ENCODE results near the gene USP25.

- TF ChIP-seq CTCF (optimal IDR thresholded peaks at IDR 0.05 in 1 of 3, IDR thresholded peaks at IDR 0.05 in 1 of 3, conservative IDR thresholded peaks at IDR 0.05 in 1 of 3; ENCODE audit: extremely low read depth in 1 of 3, insufficient read depth in 2 of 3, low read length in 3 of 3) (no peak), EZH2 (IDR thresholded peaks at IDR 0.05; ENCODE audit: low read length) (no peak)
Measured at GRCh38 chr21:15840406-15840805, 110.6 kb downstream of the USP25 start.
